ENCODE results near the gene NKX2-8. TPM values are rescaled to one million over a fixed set of nuclear protein-coding genes. Genes with fewer than 3 reads are reported as not detected.

The NKX2-8 gene
- total RNA-seq (2016; rRNA removed; fragmentation: Illumina TruSeq; extraction: Trizol) (not detected in 2 replicates), polyA plus RNA-seq (2011; rRNA removed) (not detected in 2 replicates), polyA minus RNA-seq (2011; rRNA and poly(A)+ RNA removed; ENCODE audit: low replicate concordance) (not detected in 2 replicates), Bru-seq, nascent RNA (not detected), BruChase-seq, experiment 1, labeled RNA remaining after a 6-hour chase (not detected), BruChase-seq, experiment 2, labeled RNA remaining after a 2-hour chase (not detected)
- total RNA-seq (2016; cell fraction: cytosol; rRNA removed; fragmentation: Illumina TruSeq; extraction: Trizol; ENCODE audit: low read depth): not detected in 2 replicates
- total RNA-seq (2016; cell fraction: insoluble cytoplasmic fraction; rRNA removed; fragmentation: Illumina TruSeq; extraction: Trizol): not detected in 2 replicates
- not detected in 2 replicates for total RNA-seq (2016; cell fraction: membrane; rRNA removed; fragmentation: Illumina TruSeq; extraction: Trizol)
- not detected in 2 replicates for total RNA-seq (2016; cell fraction: nucleus; rRNA removed; fragmentation: Illumina TruSeq; extraction: Trizol)
- polyA plus RNA-seq (2011; cell fraction: cytosol; rRNA removed): not detected in 2 replicates
- polyA plus RNA-seq (2011; cell fraction: nucleus; rRNA removed): not detected in 2 replicates
- polyA plus RNA-seq (2012): not detected in 2 replicates
- not detected in 2 replicates for polyA plus RNA-seq (2016; cell fraction: cytosol; fragmentation: Illumina TruSeq; extraction: Trizol; ENCODE audit: low read depth)
- polyA plus RNA-seq (2016; cell fraction: insoluble cytoplasmic fraction; fragmentation: Illumina TruSeq; extraction: Trizol; ENCODE audit: low read depth): not detected in 2 replicates
- not detected in 2 replicates for polyA plus RNA-seq (2016; cell fraction: membrane; fragmentation: Illumina TruSeq; extraction: Trizol; ENCODE audit: low read depth)
- polyA plus RNA-seq (2016; cell fraction: nucleus; fragmentation: Illumina TruSeq; extraction: Trizol; ENCODE audit: insufficient read depth, low read depth): not detected in 2 replicates
- polyA minus RNA-seq (2011; cell fraction: cytosol; rRNA and poly(A)+ RNA removed): not detected in 2 replicates
- polyA minus RNA-seq (2011; cell fraction: nucleus; rRNA and poly(A)+ RNA removed): not detected in 2 replicates
- long read RNA-seq, experiment 1: 0 reads
- long read RNA-seq, experiment 2: 0 reads

DNA sequence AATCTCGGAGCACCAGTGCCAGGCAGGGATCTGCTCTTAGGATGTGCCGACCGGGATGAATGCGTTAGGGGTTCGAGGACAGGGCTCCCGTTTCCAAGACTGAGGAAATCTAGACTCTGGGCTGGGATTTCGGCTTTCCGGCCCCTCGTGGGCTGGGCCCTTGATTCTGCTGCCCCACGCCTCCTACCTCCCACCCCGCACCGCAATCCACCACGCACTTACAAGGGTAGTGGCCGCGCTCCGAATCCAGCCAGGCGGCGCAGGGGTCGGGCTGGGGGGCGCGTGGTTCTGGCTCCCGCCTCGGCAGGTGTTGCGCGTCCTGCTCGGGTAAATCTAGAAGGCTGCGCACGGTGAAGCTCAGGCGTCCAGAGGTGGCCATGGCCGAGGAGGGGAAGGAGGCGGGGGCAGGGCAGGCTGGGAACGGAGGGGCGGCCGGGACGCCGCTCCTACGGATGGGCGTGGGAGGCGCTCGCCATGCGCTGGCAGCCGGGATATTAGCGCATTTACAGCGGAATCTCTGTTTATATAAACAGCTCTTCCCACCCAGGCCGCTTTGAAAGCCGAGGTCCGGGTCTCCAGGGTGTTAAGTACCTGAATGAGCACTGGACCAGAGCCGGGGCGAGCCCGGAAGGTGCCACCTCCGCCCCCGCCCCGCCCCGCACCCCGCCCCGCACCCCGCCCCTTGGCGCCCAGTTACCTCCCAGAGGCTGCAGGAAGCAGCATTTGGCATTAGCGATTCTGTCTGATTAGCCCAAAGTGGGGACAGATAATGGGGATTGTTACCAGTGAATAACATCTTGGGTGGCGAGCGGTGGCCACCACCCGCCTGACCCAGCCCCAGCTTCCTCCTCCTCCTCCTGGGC is at the start of gene NKX2-8:
TSS of gene NKX2-8 (minus strand) at position 604 of the 863 bp plus-strand sequence. CDS start at position 379, 225 bp downstream.
- ATAC-seq (no peak), FAIRE-seq (no peak), DNase-seq (ENCODE audit: low spot score) (no peak)
- Histone ChIP-seq H3K4me3 (replicated peaks in 1 of 3; ENCODE audit: insufficient read depth in 1 of 3, low read depth in 2 of 3, low read length in 3 of 3) (no peak within 1 kb of the TSS), H4K20me1 (ENCODE audit: insufficient read depth, low read length) (no peaks in the 10 kb centered on the region), H3K27ac (ENCODE audit: extremely low read length, insufficient read depth, low read length) (no peak within 1 kb of the TSS), H3K4me1 (ENCODE audit: insufficient read depth, low read length) (peaks cover 11% of the 10 kb centered on the region), H3K9me3 (ENCODE audit: low read length) (0 out of 2 replicates have a peak, but pooled peaks cover 4% of the 10 kb centered on the region), H3K9ac (ENCODE audit: insufficient read depth, low read depth, low read length) (no peak within 1 kb of the TSS), H3K36me3 (replicated peaks in 1 of 2; ENCODE audit: control insufficient read depth in 1 of 2, insufficient read depth in 2 of 2, low read length in 2 of 2) (no peaks in the 10 kb centered on the region), H3K79me2 (ENCODE audit: insufficient read depth, low read length) (no peaks in the 10 kb centered on the region), H3K27me3 (ENCODE audit: control insufficient read depth in 1 of 2, insufficient read depth in 2 of 2, low read length in 2 of 2) (peaks cover 2 to 4% of the 10 kb centered on the region in 2 experiments; a peak in 2 of 5 replicates), H2AFZ (ENCODE audit: low read length) (no peak within 1 kb of the TSS), H3K4me2 (ENCODE audit: low read depth, low read length) (no peak within 1 kb of the TSS)
- BruUV-seq (replicated peaks): no TSS peak
- POLR2A ChIA-PET: no interaction called here
- TF ChIP-seq DNMT1 (CRISPR knock-in tag; IDR thresholded peaks at IDR 0.05): peak; percentile 79; the same call in 1 of the 2 replicates
- TF ChIP-seq, protein P1, sequence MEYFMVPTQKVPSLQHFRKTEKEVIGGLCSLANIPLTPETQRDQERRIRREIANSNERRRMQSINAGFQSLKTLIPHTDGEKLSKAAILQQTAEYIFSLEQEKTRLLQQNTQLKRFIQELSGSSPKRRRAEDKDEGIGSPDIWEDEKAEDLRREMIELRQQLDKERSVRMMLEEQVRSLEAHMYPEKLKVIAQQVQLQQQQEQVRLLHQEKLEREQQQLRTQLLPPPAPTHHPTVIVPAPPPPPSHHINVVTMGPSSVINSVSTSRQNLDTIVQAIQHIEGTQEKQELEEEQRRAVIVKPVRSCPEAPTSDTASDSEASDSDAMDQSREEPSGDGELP (IDR thresholded peaks at IDR 0.05; ENCODE audit: borderline replicate concordance, low read depth): no peak
- intact Hi-C loops (cut with micrococcal nuclease; ENCODE audit: unreplicated experiment) (no loop called here), in situ Hi-C loops (cut with HindIII; ENCODE audit: extremely low pct_ligation_motif_present, low pct_unique_long_range_greater_than_20kb) (no loop called here)
- CTCF ChIA-PET (ENCODE audit: low intra/inter-chr PET ratio, low total read pairs): no interaction called here
- WGBS (ENCODE audit: low lambda C conversion rate): 77% methylated on average over 62 of the region's 62 CpGs
